ENCODE data around the gene HS3ST5. TPM values are rescaled to one million over a fixed set of nuclear protein-coding genes. Genes with fewer than 3 reads are reported as not detected.

The HS3ST5 gene
- total RNA-seq, 1 experiment from 2014 or later, result 8.7 TPM

DNA sequence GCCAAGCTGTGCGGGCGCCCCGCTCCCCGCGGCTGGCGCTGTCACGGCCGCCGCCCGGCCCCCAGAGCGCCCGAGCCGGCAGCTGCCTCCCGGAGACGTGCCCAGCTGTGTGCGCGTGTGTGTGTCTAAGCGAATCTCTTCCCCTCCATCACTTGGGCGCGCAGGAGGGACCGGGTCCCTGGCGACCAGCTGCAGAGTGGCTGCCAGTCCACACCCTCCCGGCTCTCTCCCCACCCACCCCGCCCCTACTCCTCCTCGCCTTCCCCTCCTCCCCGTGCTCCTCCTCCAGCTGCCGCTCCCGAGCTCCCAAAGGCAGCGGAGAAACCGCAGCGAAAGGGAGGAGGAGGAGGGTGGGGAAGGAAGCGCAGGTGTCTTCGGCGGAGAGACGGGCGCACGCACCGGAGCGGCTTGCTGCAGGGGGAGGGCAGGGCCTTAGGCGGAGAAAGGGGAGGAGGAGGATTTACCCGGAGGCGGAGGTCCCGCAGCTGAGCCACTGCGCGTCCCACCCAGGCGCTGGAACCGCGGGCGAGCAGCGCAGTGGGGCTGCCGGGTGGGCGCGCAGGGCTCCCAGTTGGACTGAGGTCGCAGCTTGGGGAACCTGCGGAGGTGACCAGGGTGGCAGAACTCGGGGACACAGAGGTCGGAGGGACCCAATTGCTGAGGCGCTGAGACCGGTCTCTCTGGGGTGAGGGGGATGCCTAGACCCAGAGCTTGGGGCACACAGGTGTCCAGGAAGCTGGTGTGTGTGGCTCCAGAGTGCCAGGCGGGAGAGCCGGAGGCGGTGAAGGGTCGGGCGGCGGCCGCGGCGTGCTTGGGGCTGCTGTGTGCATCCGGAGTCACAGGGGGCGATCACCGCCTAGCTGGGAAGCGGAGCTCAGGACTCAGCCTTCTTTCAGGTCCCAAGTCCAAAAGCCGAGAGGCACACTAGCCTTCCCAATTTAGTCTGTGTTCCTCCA is at the start of gene HS3ST5 (continued):
- TF ChIP-seq, protein P1, sequence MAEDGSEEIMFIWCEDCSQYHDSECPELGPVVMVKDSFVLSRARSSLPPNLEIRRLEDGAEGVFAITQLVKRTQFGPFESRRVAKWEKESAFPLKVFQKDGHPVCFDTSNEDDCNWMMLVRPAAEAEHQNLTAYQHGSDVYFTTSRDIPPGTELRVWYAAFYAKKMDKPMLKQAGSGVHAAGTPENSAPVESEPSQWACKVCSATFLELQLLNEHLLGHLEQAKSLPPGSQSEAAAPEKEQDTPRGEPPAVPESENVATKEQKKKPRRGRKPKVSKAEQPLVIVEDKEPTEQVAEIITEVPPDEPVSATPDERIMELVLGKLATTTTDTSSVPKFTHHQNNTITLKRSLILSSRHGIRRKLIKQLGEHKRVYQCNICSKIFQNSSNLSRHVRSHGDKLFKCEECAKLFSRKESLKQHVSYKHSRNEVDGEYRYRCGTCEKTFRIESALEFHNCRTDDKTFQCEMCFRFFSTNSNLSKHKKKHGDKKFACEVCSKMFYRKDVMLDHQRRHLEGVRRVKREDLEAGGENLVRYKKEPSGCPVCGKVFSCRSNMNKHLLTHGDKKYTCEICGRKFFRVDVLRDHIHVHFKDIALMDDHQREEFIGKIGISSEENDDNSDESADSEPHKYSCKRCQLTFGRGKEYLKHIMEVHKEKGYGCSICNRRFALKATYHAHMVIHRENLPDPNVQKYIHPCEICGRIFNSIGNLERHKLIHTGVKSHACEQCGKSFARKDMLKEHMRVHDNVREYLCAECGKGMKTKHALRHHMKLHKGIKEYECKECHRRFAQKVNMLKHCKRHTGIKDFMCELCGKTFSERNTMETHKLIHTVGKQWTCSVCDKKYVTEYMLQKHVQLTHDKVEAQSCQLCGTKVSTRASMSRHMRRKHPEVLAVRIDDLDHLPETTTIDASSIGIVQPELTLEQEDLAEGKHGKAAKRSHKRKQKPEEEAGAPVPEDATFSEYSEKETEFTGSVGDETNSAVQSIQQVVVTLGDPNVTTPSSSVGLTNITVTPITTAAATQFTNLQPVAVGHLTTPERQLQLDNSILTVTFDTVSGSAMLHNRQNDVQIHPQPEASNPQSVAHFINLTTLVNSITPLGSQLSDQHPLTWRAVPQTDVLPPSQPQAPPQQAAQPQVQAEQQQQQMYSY (CRISPR knock-in tag; IDR thresholded peaks at IDR 0.05), result no peak
- TF ChIP-seq, protein P2, sequence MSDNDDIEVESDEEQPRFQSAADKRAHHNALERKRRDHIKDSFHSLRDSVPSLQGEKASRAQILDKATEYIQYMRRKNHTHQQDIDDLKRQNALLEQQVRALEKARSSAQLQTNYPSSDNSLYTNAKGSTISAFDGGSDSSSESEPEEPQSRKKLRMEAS (CRISPR knock-in tag; IDR thresholded peaks at IDR 0.05), result peak; percentile 62
- TF ChIP-seq, protein P3, sequence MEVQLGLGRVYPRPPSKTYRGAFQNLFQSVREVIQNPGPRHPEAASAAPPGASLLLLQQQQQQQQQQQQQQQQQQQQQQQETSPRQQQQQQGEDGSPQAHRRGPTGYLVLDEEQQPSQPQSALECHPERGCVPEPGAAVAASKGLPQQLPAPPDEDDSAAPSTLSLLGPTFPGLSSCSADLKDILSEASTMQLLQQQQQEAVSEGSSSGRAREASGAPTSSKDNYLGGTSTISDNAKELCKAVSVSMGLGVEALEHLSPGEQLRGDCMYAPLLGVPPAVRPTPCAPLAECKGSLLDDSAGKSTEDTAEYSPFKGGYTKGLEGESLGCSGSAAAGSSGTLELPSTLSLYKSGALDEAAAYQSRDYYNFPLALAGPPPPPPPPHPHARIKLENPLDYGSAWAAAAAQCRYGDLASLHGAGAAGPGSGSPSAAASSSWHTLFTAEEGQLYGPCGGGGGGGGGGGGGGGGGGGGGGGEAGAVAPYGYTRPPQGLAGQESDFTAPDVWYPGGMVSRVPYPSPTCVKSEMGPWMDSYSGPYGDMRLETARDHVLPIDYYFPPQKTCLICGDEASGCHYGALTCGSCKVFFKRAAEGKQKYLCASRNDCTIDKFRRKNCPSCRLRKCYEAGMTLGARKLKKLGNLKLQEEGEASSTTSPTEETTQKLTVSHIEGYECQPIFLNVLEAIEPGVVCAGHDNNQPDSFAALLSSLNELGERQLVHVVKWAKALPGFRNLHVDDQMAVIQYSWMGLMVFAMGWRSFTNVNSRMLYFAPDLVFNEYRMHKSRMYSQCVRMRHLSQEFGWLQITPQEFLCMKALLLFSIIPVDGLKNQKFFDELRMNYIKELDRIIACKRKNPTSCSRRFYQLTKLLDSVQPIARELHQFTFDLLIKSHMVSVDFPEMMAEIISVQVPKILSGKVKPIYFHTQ (CRISPR knock-in tag; IDR thresholded peaks at IDR 0.05), result no peak
- TF ChIP-seq, protein P4, sequence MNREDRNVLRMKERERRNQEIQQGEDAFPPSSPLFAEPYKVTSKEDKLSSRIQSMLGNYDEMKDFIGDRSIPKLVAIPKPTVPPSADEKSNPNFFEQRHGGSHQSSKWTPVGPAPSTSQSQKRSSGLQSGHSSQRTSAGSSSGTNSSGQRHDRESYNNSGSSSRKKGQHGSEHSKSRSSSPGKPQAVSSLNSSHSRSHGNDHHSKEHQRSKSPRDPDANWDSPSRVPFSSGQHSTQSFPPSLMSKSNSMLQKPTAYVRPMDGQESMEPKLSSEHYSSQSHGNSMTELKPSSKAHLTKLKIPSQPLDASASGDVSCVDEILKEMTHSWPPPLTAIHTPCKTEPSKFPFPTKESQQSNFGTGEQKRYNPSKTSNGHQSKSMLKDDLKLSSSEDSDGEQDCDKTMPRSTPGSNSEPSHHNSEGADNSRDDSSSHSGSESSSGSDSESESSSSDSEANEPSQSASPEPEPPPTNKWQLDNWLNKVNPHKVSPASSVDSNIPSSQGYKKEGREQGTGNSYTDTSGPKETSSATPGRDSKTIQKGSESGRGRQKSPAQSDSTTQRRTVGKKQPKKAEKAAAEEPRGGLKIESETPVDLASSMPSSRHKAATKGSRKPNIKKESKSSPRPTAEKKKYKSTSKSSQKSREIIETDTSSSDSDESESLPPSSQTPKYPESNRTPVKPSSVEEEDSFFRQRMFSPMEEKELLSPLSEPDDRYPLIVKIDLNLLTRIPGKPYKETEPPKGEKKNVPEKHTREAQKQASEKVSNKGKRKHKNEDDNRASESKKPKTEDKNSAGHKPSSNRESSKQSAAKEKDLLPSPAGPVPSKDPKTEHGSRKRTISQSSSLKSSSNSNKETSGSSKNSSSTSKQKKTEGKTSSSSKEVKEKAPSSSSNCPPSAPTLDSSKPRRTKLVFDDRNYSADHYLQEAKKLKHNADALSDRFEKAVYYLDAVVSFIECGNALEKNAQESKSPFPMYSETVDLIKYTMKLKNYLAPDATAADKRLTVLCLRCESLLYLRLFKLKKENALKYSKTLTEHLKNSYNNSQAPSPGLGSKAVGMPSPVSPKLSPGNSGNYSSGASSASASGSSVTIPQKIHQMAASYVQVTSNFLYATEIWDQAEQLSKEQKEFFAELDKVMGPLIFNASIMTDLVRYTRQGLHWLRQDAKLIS (CRISPR knock-in tag; IDR thresholded peaks at IDR 0.05; ENCODE audit: borderline replicate concordance), result peak; percentile 73; the same call in 1 of the 2 replicates
- TF ChIP-seq GRHL2 (CRISPR knock-in tag; IDR thresholded peaks at IDR 0.05; ENCODE audit: insufficient replicate concordance, severe bottlenecking), result no peak
- no peak for TF ChIP-seq NFATC4 (CRISPR knock-in tag; IDR thresholded peaks at IDR 0.05)
- no peak for TF ChIP-seq ZNF219 (CRISPR knock-in tag; IDR thresholded peaks at IDR 0.05; ENCODE audit: borderline replicate concordance)
- TF ChIP-seq, protein P5, sequence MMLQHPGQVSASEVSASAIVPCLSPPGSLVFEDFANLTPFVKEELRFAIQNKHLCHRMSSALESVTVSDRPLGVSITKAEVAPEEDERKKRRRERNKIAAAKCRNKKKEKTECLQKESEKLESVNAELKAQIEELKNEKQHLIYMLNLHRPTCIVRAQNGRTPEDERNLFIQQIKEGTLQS (CRISPR knock-in tag; conservative IDR thresholded peaks at IDR 0.05), result no peak
- TF ChIP-seq HMGA2 (CRISPR knock-in tag; IDR thresholded peaks at IDR 0.05), result no peak
- TF ChIP-seq IRF2 (CRISPR knock-in tag; IDR thresholded peaks at IDR 0.05; ENCODE audit: borderline replicate concordance, low read depth), result no peak
- TF ChIP-seq, protein P6, sequence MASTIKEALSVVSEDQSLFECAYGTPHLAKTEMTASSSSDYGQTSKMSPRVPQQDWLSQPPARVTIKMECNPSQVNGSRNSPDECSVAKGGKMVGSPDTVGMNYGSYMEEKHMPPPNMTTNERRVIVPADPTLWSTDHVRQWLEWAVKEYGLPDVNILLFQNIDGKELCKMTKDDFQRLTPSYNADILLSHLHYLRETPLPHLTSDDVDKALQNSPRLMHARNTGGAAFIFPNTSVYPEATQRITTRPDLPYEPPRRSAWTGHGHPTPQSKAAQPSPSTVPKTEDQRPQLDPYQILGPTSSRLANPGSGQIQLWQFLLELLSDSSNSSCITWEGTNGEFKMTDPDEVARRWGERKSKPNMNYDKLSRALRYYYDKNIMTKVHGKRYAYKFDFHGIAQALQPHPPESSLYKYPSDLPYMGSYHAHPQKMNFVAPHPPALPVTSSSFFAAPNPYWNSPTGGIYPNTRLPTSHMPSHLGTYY (CRISPR knock-in tag; IDR thresholded peaks at IDR 0.05), result peak; percentile 82; the same call in 1 of the 2 replicates
- peak; percentile 74; the same call in 1 of the 2 replicates for TF ChIP-seq NFE2L1 (CRISPR knock-in tag; IDR thresholded peaks at IDR 0.05)
- TF ChIP-seq KAT7 (CRISPR knock-in tag; IDR thresholded peaks at IDR 0.05; ENCODE audit: borderline replicate concordance), result peak; percentile 91; the same call in 1 of the 2 replicates
- TF ChIP-seq ZNF317 (CRISPR knock-in tag; IDR thresholded peaks at IDR 0.05; ENCODE audit: borderline replicate concordance, low read depth), result no peak
- TF ChIP-seq ETV6 (CRISPR knock-in tag; IDR thresholded peaks at IDR 0.05), result 0 out of 2 replicates have a peak, but pooled peaks have one; percentile 25
- TF ChIP-seq, protein P7, sequence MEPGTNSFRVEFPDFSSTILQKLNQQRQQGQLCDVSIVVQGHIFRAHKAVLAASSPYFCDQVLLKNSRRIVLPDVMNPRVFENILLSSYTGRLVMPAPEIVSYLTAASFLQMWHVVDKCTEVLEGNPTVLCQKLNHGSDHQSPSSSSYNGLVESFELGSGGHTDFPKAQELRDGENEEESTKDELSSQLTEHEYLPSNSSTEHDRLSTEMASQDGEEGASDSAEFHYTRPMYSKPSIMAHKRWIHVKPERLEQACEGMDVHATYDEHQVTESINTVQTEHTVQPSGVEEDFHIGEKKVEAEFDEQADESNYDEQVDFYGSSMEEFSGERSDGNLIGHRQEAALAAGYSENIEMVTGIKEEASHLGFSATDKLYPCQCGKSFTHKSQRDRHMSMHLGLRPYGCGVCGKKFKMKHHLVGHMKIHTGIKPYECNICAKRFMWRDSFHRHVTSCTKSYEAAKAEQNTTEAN (CRISPR knock-in tag; IDR thresholded peaks at IDR 0.05), result peak; percentile 61; the same call in 1 of the 2 replicates
- TF ChIP-seq, protein P8, sequence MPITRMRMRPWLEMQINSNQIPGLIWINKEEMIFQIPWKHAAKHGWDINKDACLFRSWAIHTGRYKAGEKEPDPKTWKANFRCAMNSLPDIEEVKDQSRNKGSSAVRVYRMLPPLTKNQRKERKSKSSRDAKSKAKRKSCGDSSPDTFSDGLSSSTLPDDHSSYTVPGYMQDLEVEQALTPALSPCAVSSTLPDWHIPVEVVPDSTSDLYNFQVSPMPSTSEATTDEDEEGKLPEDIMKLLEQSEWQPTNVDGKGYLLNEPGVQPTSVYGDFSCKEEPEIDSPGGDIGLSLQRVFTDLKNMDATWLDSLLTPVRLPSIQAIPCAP (CRISPR knock-in tag; IDR thresholded peaks at IDR 0.05), result no peak
- TF ChIP-seq GABPB1 (CRISPR knock-in tag; IDR thresholded peaks at IDR 0.05), result no peak
- peak; percentile 98 for TF ChIP-seq ZNF263 (CRISPR knock-in tag; IDR thresholded peaks at IDR 0.05; ENCODE audit: low read depth)
- TF ChIP-seq ZNF423 (CRISPR knock-in tag; IDR thresholded peaks at IDR 0.05), result no peak
- TF ChIP-seq, protein P9, sequence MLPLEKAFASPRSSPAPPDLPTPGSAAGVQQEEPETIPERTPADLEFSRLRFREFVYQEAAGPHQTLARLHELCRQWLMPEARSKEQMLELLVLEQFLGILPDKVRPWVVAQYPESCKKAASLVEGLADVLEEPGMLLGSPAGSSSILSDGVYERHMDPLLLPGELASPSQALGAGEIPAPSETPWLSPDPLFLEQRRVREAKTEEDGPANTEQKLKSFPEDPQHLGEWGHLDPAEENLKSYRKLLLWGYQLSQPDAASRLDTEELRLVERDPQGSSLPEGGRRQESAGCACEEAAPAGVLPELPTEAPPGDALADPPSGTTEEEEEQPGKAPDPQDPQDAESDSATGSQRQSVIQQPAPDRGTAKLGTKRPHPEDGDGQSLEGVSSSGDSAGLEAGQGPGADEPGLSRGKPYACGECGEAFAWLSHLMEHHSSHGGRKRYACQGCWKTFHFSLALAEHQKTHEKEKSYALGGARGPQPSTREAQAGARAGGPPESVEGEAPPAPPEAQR (CRISPR knock-in tag; IDR thresholded peaks at IDR 0.05), result no peak

Data from WTC11 (cell line).